Stomach (tissue), 9 donors: ENCODE measurements around the gene TAS2R60. TPM values are rescaled to one million over a fixed set of nuclear protein-coding genes. Genes with fewer than 3 reads are reported as not detected.
"Not testable (repeated sequence)": the region's sequence is repeated elsewhere in the genome, so short reads cannot be mapped to it uniquely, and the experiment has no call there.

ENCODE experiments used
- DNase-seq, 2 donors: peaks; one replicate each; pipeline versions ENCODE4 v3.0.0 to v3.0.0-alpha.2; 2013 to 2019
- H3K27ac ChIP-seq, 5 donors: fragments of 200-600 bp in 4 of 5; sonication (generic) in 4 of 5; one replicate each; pipeline ENCODE4 v1.5.1; 2013 to 2019; ENCODE audit warnings: mild to moderate bottlenecking in 1 of 5, moderate library complexity in 1 of 5
- H3K27me3 ChIP-seq, 3 donors: fragments of 200-600 bp; sonication (generic); one replicate each; pipeline ENCODE4 v1.5.1; 2017 to 2019; ENCODE audit warnings: mixed run types in 1 of 3
- H3K36me3 ChIP-seq, 4 donors: fragments of 200-600 bp; sonication (generic); 1 replicate in 3 of 4; 2 replicates in 1 of 4; pipeline ENCODE4 v1.5.1; 2016 to 2019
- H3K4me1 ChIP-seq, 4 donors: fragments of 200-600 bp; sonication (generic); one replicate each; pipeline ENCODE4 v1.5.1; 2016 to 2019
- H3K4me3 ChIP-seq, 4 donors: fragments of 200-600 bp; sonication (generic) in 3 of 4; one replicate each; pipeline ENCODE4 v1.5.1; 2016 to 2019; ENCODE audit warnings: mild to moderate bottlenecking in 1 of 4
- H3K9me3 ChIP-seq, 4 donors: fragments of 200-600 bp; sonication (generic); one replicate each; pipeline ENCODE4 v1.5.1; 2016 to 2019
- CTCF ChIP-seq, 7 experiments: fragments of 450-650 bp in 4 of 7; fragments of 200-600 bp in 3 of 7; sonication (generic) in 3 of 7; IDR thresholded peaks; one replicate each; pipeline ENCODE4 v1.5.1; 2016 to 2019; ENCODE audit warnings: antibody characterized with exemption in 7 of 7, control low read depth in 2 of 7, mild to moderate bottlenecking in 1 of 7
- EP300 ChIP-seq: sonication (generic); formaldehyde crosslinking; IDR thresholded peaks from one replicate; pipeline ENCODE4 v1.6.1; 2017; ENCODE audit warnings: antibody characterized with exemption
- POLR2A ChIP-seq, 4 donors: fragments of 450-650 bp; IDR thresholded peaks; one replicate each; pipeline ENCODE4 v1.6.1; 2016; ENCODE audit warnings: antibody characterized with exemption in 4 of 4, control low read depth in 2 of 4, mild to moderate bottlenecking in 1 of 4, moderate library complexity in 1 of 4
- POLR2AphosphoS5 ChIP-seq, 3 donors: sonication (generic); formaldehyde crosslinking; IDR thresholded peaks; one replicate each; pipeline ENCODE4 v1.6.1; 2016; ENCODE audit warnings: antibody characterized with exemption in 3 of 3
- WGBS, 5 donors: extraction: QIAGEN DNeasy Blood & Tissue Kit in 3 of 5; methylation state at CpG; one replicate each; pipeline versions ENCODE4 v1.1.5 to v1.1.7; 2013 to 2018; 5-methylcytosine and 5-hydroxymethylcytosine counted together
- intact Hi-C: fragments of 100-400 bp; cut with DNase I; formaldehyde crosslinking; loops from one replicate; pipeline ENCODE4 v1.15.1; 2023; ENCODE audit warnings: low total_unique reads
- polyA plus RNA-seq, 3 donors: library from polyadenylated mRNA; stranded (reverse); fragments of 200-250 nt; gene quantifications; one replicate each; pipeline ENCODE4 v1.2.3, GENCODE V29; 2013
- total RNA-seq, 5 donors: library from RNA; depleted of rRNA; stranded (reverse); fragments of >200 nt; gene quantifications; one replicate each; pipeline versions ENCODE4 v1.1.0 to v1.2.3, GENCODE V29; 2014 to 2016
- donor health status: healthy with polysubstance abuse.
- donor health status: Bipolar disorder and iron deficiency.
- donor health status: healthy.

TAS2R60 gene
- total and polyA plus RNA-seq, 8 donors, result not detected

GRCh38 chr7:143416565-143417149 is 26.6 kb upstream of the TAS2R60 start:
- 1 to 3% (median 2%) methylated on average over 3 of the region's 3 CpGs for WGBS, 5 donors
- intact Hi-C loops, result no loop called here
- peak in 1 of 2 donors; percentile 76 for DNase-seq
- no peaks in the 10 kb centered on the region for H3K27me3 ChIP-seq
- H3K4me1 ChIP-seq, result peaks cover 0 to 11% (median 2%) of the 10 kb centered on the region in 4 donors
- H3K36me3 ChIP-seq, result no peaks in the 10 kb centered on the region
- H3K9me3 ChIP-seq, result no peaks in the 10 kb centered on the region
- no peak overlapping the region for H3K27ac ChIP-seq
- H3K4me3 ChIP-seq, result no peak overlapping the region
- TF ChIP-seq POLR2A (IDR thresholded peaks at IDR 0.05) (no peak), CTCF (IDR thresholded peaks at IDR 0.05) (peak in 5 of 7 experiments; percentile 35 to 85 (median 60))

GRCh38 chr7:143417734-143418383 is 25.4 kb upstream of the TAS2R60 start:
- 17 to 51% (median 23%) methylated on average over 1 of the region's 1 CpG for WGBS, 5 donors
- H3K4me3 ChIP-seq, result no peak overlapping the region
- no peaks in the 10 kb centered on the region for H3K36me3 ChIP-seq
- DNase-seq, result no peak
- H3K27ac ChIP-seq, result no peak overlapping the region
- TF ChIP-seq POLR2A (IDR thresholded peaks at IDR 0.05) (no peak), POLR2AphosphoS5 (IDR thresholded peaks at IDR 0.05) (no peak), EP300 (no peak), CTCF (IDR thresholded peaks at IDR 0.05) (no peak)
- intact Hi-C loops, result no loop called here
- peaks cover 0 to 11% (median 2%) of the 10 kb centered on the region in 4 donors for H3K4me1 ChIP-seq
- H3K9me3 ChIP-seq, result no peaks in the 10 kb centered on the region
- no peaks in the 10 kb centered on the region for H3K27me3 ChIP-seq

GRCh38 chr7:143418681-143419458 is 24.4 kb upstream of the TAS2R60 start:
- Histone ChIP-seq H3K27ac (no peak overlapping the region), H3K9me3 (no peaks in the 10 kb centered on the region), H3K4me1 (peaks cover 0 to 11% (median 2%) of the 10 kb centered on the region in 4 donors), H3K4me3 (no peak overlapping the region), H3K27me3 (no peaks in the 10 kb centered on the region), H3K36me3 (no peaks in the 10 kb centered on the region)
- DNase-seq, result no peak
- 81 to 87% (median 83%) methylated on average over 11 of the region's 11 CpGs for WGBS, 5 donors
- TF ChIP-seq CTCF (IDR thresholded peaks at IDR 0.05) (no peak), POLR2AphosphoS5 (IDR thresholded peaks at IDR 0.05) (no peak), POLR2A (IDR thresholded peaks at IDR 0.05) (no peak), EP300 (no peak)
- intact Hi-C loops, result no loop called here

GRCh38 chr7:143419880-143420279 is 23.4 kb upstream of the TAS2R60 start:
- DNase-seq, result peak in 1 of 2 donors; percentile 61
- intact Hi-C loops, result no loop called here
- H3K36me3 ChIP-seq, result no peaks in the 10 kb centered on the region
- H3K27me3 ChIP-seq, result no peaks in the 10 kb centered on the region
- no peak overlapping the region for H3K4me3 ChIP-seq
- TF ChIP-seq POLR2A (IDR thresholded peaks at IDR 0.05) (no peak), CTCF (IDR thresholded peaks at IDR 0.05) (no peak), EP300 (no peak), POLR2AphosphoS5 (IDR thresholded peaks at IDR 0.05) (no peak)
- no peaks in the 10 kb centered on the region for H3K9me3 ChIP-seq
- H3K27ac ChIP-seq, result no peak overlapping the region
- H3K4me1 ChIP-seq, result peaks cover 0 to 11% (median 2%) of the 10 kb centered on the region in 4 donors
- WGBS, 5 donors, result 26 to 37% (median 35%) methylated on average over 4 of the region's 4 CpGs

- H3K9me3 ChIP-seq, DNase-seq, H3K27me3 ChIP-seq, H3K4me3 ChIP-seq, intact Hi-C loops, H3K36me3 ChIP-seq, H3K27ac ChIP-seq: not testable (repeated sequence)
- WGBS, 5 donors, result 46 to 57% (median 53%) methylated on average over 3 of the region's 3 CpGs
- H3K4me1 ChIP-seq, result peaks cover 0 to 11% (median 2%) of the 10 kb centered on the region in 4 donors
These were observed 22.6 kb upstream of the TAS2R60 start for GRCh38 chr7:143420624-143421023.
